Stomach (tissue), 9 donors: ENCODE data around the gene SIM1. TPM values are rescaled to one million over a fixed set of nuclear protein-coding genes. Genes with fewer than 3 reads are reported as not detected.

Source experiments
- DNase-seq, 2 donors: peaks; one replicate each; pipeline versions ENCODE4 v3.0.0 to v3.0.0-alpha.2; 2013 to 2019
- H3K27ac ChIP-seq, 5 donors: fragments of 200-600 bp in 4 of 5; sonication (generic) in 4 of 5; one replicate each; pipeline ENCODE4 v1.5.1; 2013 to 2019; ENCODE audit warnings: mild to moderate bottlenecking in 1 of 5, moderate library complexity in 1 of 5
- H3K27me3 ChIP-seq, 3 donors: fragments of 200-600 bp; sonication (generic); one replicate each; pipeline ENCODE4 v1.5.1; 2017 to 2019; ENCODE audit warnings: mixed run types in 1 of 3
- H3K36me3 ChIP-seq, 4 donors: fragments of 200-600 bp; sonication (generic); 1 replicate in 3 of 4; 2 replicates in 1 of 4; pipeline ENCODE4 v1.5.1; 2016 to 2019
- H3K4me1 ChIP-seq, 4 donors: fragments of 200-600 bp; sonication (generic); one replicate each; pipeline ENCODE4 v1.5.1; 2016 to 2019
- H3K4me3 ChIP-seq, 4 donors: fragments of 200-600 bp; sonication (generic) in 3 of 4; one replicate each; pipeline ENCODE4 v1.5.1; 2016 to 2019; ENCODE audit warnings: mild to moderate bottlenecking in 1 of 4
- H3K9me3 ChIP-seq, 4 donors: fragments of 200-600 bp; sonication (generic); one replicate each; pipeline ENCODE4 v1.5.1; 2016 to 2019
- CTCF ChIP-seq, 7 experiments: fragments of 450-650 bp in 4 of 7; fragments of 200-600 bp in 3 of 7; sonication (generic) in 3 of 7; IDR thresholded peaks; one replicate each; pipeline ENCODE4 v1.5.1; 2016 to 2019; ENCODE audit warnings: antibody characterized with exemption in 7 of 7, control low read depth in 2 of 7, mild to moderate bottlenecking in 1 of 7
- EP300 ChIP-seq: sonication (generic); formaldehyde crosslinking; IDR thresholded peaks from one replicate; pipeline ENCODE4 v1.6.1; 2017; ENCODE audit warnings: antibody characterized with exemption
- POLR2A ChIP-seq, 4 donors: fragments of 450-650 bp; IDR thresholded peaks; one replicate each; pipeline ENCODE4 v1.6.1; 2016; ENCODE audit warnings: antibody characterized with exemption in 4 of 4, control low read depth in 2 of 4, mild to moderate bottlenecking in 1 of 4, moderate library complexity in 1 of 4
- POLR2AphosphoS5 ChIP-seq, 3 donors: sonication (generic); formaldehyde crosslinking; IDR thresholded peaks; one replicate each; pipeline ENCODE4 v1.6.1; 2016; ENCODE audit warnings: antibody characterized with exemption in 3 of 3
- WGBS, 5 donors: extraction: QIAGEN DNeasy Blood & Tissue Kit in 3 of 5; methylation state at CpG; one replicate each; pipeline versions ENCODE4 v1.1.5 to v1.1.7; 2013 to 2018; 5-methylcytosine and 5-hydroxymethylcytosine counted together
- intact Hi-C: fragments of 100-400 bp; cut with DNase I; formaldehyde crosslinking; loops from one replicate; pipeline ENCODE4 v1.15.1; 2023; ENCODE audit warnings: low total_unique reads
- polyA plus RNA-seq, 3 donors: library from polyadenylated mRNA; stranded (reverse); fragments of 200-250 nt; gene quantifications; one replicate each; pipeline ENCODE4 v1.2.3, GENCODE V29; 2013
- total RNA-seq, 5 donors: library from RNA; depleted of rRNA; stranded (reverse); fragments of >200 nt; gene quantifications; one replicate each; pipeline versions ENCODE4 v1.1.0 to v1.2.3, GENCODE V29; 2014 to 2016
- donor health status: healthy with polysubstance abuse.
- donor health status: Bipolar disorder and iron deficiency.
- donor health status: healthy.

The SIM1 gene
- total and polyA plus RNA-seq, 8 donors, result 0.43 TPM; not detected in 7

GRCh38 chr6:100491952-100492670, 27.4 kb upstream of the SIM1 start:
- H3K27me3 ChIP-seq, result peaks cover 0 to 34% (median 0%) of the 10 kb centered on the region in 3 donors
- DNase-seq, result peak in 1 of 2 donors; percentile 18
- no peak overlapping the region for H3K27ac ChIP-seq
- WGBS, 5 donors, result 40 to 64% (median 53%) methylated on average over 13 of the region's 13 CpGs
- H3K36me3 ChIP-seq, result no peaks in the 10 kb centered on the region
- H3K9me3 ChIP-seq, result no peaks in the 10 kb centered on the region
- no peaks in the 10 kb centered on the region for H3K4me1 ChIP-seq
- no peak overlapping the region for H3K4me3 ChIP-seq
- intact Hi-C loops, result no loop called here
- no peak for TF ChIP-seq POLR2A (IDR thresholded peaks at IDR 0.05)
- no peak for TF ChIP-seq POLR2AphosphoS5 (IDR thresholded peaks at IDR 0.05)
- TF ChIP-seq EP300, result no peak
- TF ChIP-seq CTCF (IDR thresholded peaks at IDR 0.05), result no peak

GRCh38 chr6:100490065-100490464, 25.3 kb upstream of the SIM1 start:
- no peaks in the 10 kb centered on the region for H3K4me1 ChIP-seq
- WGBS, 5 donors, result 75 to 83% (median 78%) methylated on average over 2 of the region's 2 CpGs
- no peak for DNase-seq
- H3K36me3 ChIP-seq, result no peaks in the 10 kb centered on the region
- H3K27me3 ChIP-seq, result peaks cover 0 to 34% (median 0%) of the 10 kb centered on the region in 3 donors
- no peak overlapping the region for H3K27ac ChIP-seq
- no peak for TF ChIP-seq EP300
- no peak for TF ChIP-seq POLR2AphosphoS5 (IDR thresholded peaks at IDR 0.05)
- TF ChIP-seq POLR2A (IDR thresholded peaks at IDR 0.05), result no peak
- no peak for TF ChIP-seq CTCF (IDR thresholded peaks at IDR 0.05)
- no peak overlapping the region for H3K4me3 ChIP-seq
- intact Hi-C loops, result no loop called here
- H3K9me3 ChIP-seq, result no peaks in the 10 kb centered on the region

GRCh38 chr6:100488244-100488643, 23.5 kb upstream of the SIM1 start:
- DNase-seq, result no peak
- Histone ChIP-seq H3K4me1 (no peaks in the 10 kb centered on the region), H3K27ac (no peak overlapping the region), H3K27me3 (peaks cover 0 to 34% (median 0%) of the 10 kb centered on the region in 3 donors), H3K36me3 (no peaks in the 10 kb centered on the region), H3K9me3 (no peaks in the 10 kb centered on the region), H3K4me3 (no peak overlapping the region)
- intact Hi-C loops, result no loop called here
- TF ChIP-seq CTCF (IDR thresholded peaks at IDR 0.05), result no peak
- no peak for TF ChIP-seq POLR2A (IDR thresholded peaks at IDR 0.05)
- no peak for TF ChIP-seq EP300
- no peak for TF ChIP-seq POLR2AphosphoS5 (IDR thresholded peaks at IDR 0.05)
- 81 to 89% (median 84%) methylated on average over 5 of the region's 5 CpGs for WGBS, 5 donors

GRCh38 chr6:100487638-100488037, 22.9 kb upstream of the SIM1 start:
- Histone ChIP-seq H3K36me3 (no peaks in the 10 kb centered on the region), H3K9me3 (no peaks in the 10 kb centered on the region), H3K27ac (no peak overlapping the region), H3K27me3 (peaks cover 0 to 28% (median 0%) of the 10 kb centered on the region in 3 donors), H3K4me3 (no peak overlapping the region), H3K4me1 (peaks cover 0 to 2% (median 0%) of the 10 kb centered on the region in 4 donors)
- DNase-seq, result no peak
- intact Hi-C loops, result no loop called here
- TF ChIP-seq POLR2A (IDR thresholded peaks at IDR 0.05), result no peak
- no peak for TF ChIP-seq EP300
- TF ChIP-seq CTCF (IDR thresholded peaks at IDR 0.05), result no peak
- TF ChIP-seq POLR2AphosphoS5 (IDR thresholded peaks at IDR 0.05), result no peak
- 79 to 91% (median 88%) methylated on average over 2 of the region's 2 CpGs for WGBS, 5 donors
